ENCODE measurements around the gene TMSB4X. TPM values are rescaled to one million over a fixed set of nuclear protein-coding genes. Genes with fewer than 3 reads are reported as not detected.
"Not testable (repeated sequence)": the region's sequence is repeated elsewhere in the genome, so short reads cannot be mapped to it uniquely, and the experiment has no call there.

TMSB4X gene
- total RNA-seq, result 2,306 and 4,478 TPM in 2 replicates
- polyA plus RNA-seq (2012), result 5,381 TPM

DNA sequence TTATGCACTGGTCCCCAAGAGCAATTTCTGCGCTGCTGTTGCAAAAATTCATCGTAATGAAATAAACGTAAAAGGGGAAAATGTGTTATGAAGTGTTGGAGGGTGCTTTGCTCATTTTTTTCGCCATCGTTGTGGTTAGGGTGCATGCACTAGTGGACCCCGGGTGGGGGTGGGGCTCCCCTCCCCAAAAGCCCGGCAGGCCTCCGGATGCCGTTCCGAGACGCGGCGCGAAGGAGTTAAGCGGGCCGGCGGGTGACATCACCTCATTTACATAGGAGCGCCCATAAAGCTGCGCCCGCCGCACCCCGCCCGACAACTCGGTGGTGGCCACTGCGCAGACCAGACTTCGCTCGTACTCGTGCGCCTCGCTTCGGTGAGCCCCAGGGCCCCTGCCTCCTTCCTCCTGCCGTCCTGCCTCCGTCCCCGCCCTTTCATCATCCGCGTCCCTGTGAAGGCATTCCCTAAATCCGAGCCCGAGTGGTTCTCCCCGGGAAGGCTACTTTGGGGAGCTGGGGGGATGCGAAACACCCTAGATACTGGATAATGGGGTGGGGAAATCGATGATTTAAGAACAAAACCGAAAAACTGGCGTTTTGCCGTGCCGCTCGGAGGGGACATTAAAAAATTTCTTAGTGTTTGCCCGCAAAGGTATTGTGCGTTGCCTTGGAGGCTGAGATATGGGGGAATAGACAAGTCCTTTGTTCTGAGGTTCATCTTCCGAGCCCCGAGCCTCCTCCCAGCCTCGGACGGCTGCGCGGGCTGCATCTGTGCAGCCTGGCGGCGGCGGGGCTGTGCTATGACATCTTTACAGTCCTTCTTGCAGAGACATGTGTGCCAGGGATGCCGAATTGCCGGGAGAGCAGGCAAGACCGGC lies at the start of gene TMSB4X:
TMSB4X (plus strand) TSS at position 315 of the 874 bp plus-strand sequence.
- DNase-seq (ENCODE audit: low read depth), result peak; percentile 85

DNA sequence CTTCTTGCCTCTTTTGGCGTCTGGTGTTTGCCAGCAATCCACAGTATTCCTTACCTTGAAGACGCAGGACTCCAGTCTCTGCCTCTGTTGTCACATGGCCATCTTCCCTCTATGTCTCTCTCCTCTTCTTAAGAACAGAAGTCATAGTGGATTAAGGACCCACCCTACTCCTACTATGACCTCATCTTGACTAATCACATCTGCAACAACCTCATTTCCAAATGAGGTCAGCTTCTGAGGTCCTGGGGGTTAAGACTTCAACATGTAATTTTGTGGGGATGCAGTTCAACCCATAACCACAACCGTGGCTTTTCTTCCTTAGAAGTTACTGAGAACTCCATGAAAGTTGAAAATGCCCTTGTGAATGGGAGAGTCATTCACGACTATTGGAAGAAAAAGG lies 45.2 kb upstream of the TMSB4X start:
- peak; percentile 17 for DNase-seq (ENCODE audit: low read depth)

DNA sequence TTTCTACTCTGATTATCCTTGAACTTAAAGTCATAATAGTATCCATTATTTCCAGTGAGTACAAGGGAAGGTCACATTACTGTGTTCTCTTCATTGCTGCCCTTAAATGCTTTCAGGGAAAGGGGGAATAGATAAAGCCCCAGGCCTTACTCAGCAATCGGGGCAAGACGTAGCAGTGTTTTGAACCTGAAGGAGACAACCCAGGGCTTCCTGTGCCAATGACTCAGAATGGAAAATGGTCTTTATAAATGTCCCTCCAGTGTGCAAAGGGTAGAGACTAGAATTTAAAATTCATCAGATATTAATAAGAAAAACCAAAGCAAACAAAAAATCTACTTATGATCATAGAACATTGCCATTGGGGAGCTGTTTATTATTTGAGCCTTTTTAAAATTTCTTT lies 44.8 kb upstream of the TMSB4X start:
- DNase-seq (ENCODE audit: low read depth), result no peak

DNA sequence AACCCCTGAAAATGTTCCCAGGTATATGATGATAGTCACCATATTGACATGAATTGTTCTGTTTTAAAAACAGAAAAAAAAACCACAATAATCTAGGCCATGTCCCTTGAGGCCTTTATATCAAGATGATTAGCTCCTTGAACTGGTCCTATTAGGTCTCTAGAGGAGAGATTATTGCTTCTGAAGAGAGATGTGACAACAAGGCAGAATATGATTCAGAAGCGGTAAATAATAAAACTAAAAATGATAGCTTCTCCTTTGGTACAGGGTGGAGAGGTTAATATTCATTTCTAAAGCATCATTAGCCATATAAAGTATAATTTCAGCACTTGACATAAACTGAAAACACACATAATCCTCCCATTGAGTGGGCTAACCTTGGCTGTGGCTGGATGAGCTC lies 42.7 kb upstream of the TMSB4X start:
- no peak for DNase-seq (ENCODE audit: low read depth)

DNA sequence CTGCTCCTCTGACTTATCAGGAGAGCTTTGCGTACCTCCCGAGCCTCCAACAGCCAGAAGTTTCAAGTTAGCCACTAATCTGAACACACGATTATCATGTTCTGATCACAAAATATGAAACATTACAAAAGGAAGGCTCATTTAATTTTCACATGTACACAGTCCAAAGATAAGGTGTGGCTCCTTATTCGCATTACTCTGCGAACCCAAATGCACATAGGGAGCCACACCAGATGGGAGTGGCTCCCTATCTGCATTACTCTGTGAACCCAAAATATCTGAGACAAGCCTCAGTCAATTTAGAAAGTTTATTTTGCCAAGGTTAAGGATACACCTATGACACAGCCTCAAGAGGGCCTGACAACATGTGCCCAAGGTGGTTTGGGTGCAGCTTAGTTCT lies 40.1 kb upstream of the TMSB4X start:
- no peak for DNase-seq (ENCODE audit: low read depth)

DNA sequence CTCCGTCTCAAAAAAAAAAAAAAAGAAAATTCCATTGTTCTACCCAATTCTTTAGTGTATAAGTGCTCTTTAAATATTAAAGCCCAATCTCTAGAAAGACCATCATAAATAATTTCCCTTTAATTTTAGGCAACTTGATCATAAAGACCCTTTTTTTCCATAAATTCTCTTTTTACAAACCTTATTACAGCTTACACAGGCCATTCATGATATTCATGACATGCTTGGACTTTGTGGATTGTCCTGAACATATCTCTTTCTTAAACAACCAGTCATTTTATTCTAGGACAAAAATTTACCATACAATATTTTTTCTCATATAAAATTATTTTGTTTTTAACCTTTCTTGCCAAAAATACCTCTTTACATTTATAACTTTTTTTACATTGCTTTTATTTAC lies 38.0 kb upstream of the TMSB4X start:
- DNase-seq (ENCODE audit: low read depth), result no peak

DNA sequence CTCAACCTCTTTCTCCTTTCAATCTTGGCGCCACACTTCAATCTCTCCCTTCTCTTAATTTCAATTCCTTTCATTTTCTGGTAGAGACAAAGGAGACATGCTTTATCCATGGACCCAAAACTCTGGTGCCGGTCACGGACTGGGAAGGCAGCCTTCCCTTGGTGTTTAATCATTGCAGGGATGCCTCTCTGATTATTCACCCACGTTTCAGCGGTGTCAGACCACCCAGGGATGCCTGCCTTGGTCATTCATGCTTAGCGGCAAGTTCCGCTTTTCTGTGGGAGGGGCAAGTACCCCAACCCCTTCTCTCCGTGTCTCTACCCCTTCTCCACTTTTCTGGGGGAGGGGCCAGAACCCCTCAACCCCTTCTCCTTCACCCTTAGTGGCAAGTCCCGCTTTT lies 34.4 kb upstream of the TMSB4X start:
- DNase-seq (ENCODE audit: low read depth), result not testable (repeated sequence)

DNA sequence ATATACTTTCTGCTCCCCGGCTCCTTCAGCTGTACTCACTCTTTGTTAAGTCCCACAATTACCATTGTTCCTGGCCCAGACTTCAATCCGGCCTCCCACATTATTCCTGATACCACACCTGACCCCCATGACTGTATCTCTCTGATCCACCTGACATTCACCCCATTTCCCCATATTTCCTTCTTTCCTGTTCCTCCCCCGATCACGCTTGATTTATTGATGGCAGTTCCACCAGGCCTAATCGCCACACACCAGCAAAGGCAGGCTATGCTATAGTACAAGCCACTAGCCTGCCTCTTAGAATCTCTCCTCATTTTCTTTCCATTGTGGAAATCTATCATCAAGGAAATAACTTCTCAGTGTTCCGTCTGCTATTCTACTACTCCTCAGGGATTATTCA lies 31.3 kb upstream of the TMSB4X start:
- not testable (repeated sequence) for DNase-seq (ENCODE audit: low read depth)

DNA sequence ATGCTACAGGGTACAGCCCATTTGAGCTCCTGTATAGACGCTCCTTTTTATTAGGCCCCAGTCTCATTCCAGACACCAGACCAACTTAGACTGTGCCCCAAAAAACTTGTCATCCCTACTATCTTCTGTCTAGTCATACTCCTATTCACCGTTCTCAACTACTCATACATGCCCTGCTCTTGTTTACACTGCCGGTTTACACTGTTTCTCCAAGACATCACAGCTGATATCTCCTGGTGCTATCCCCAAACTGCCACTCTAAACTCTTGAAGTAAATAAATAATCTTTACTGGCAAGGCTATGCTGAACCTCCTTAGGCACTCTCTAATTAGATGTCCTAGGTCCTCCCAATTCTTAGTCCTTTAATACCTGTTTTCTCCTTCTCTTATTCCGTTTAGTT lies 30.5 kb upstream of the TMSB4X start:
- DNase-seq (ENCODE audit: low read depth), result not testable (repeated sequence)

DNA sequence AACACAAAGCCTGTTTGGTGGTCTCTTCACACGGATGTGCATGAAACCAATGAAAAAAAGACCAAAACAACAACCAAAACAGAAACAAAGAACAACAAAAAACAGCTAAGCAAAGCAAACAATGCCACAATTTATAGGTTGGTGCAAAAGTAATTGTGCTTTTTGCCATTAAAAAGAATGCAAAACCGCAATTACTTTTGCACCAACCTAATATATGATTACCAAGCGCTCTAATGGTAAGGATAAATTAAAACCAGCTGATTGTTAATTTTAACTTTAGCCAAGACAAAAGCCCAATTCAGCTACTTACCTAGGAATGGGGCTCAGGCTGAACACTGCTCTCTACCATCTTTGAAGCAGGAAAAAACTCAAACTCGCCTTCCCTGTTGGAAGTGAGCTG lies 29.4 kb upstream of the TMSB4X start:
- DNase-seq (ENCODE audit: low read depth), result no peak

DNA sequence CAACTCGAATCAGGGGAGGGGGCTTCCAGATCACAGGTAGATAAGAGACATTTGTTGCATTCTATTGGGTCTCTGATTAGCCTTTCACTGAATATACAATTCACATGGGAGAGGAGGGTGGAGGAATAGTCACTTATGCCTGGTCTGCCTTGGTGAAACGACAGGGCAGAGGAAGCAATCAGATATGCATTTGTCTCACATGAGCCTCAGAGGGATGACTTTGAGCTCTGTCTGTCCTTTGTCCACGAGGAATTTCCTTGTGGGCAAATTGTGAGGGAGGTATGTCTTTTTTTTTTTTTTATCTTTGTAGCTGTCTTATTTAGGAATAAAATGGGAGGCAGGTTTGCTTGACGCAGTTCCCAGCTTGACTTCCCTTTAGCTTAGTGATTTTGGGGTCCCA lies 28.5 kb upstream of the TMSB4X start:
- no peak for DNase-seq (ENCODE audit: low read depth)

DNA sequence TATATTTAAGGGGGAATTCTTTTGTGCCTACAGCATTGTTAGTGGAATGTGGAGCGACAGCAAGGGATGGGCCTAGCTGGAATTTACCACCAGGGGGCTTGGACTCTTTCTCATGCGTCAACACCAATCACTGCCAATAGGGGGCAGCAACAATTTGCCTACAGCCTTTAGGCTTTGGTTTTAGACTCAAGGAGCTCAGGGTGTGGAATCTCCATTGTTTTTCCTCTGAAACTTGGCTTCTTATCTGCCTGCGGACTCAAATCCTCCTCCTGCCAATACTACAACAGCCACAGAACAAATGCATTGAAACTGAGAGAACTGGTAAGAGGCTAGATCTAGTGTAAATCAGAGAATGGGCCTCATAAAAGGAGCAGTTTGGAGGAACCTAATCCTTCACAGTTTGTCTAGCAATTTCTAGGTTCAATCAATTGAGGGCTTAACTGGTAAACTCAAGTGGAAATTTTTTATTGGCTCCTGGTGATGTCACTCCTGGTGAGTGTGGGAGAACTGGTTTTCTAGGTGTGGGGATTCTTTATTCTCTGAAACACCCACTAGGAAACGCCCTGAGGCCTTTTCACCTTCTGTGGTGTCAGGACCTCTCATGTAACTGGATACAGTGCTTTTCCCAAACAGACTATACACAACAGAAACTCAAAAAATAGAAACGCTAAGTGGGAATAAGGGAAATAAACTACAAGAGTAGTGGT lies 27.9 kb upstream of the TMSB4X start:
- peak; percentile 91 for DNase-seq (ENCODE audit: low read depth)

DNA sequence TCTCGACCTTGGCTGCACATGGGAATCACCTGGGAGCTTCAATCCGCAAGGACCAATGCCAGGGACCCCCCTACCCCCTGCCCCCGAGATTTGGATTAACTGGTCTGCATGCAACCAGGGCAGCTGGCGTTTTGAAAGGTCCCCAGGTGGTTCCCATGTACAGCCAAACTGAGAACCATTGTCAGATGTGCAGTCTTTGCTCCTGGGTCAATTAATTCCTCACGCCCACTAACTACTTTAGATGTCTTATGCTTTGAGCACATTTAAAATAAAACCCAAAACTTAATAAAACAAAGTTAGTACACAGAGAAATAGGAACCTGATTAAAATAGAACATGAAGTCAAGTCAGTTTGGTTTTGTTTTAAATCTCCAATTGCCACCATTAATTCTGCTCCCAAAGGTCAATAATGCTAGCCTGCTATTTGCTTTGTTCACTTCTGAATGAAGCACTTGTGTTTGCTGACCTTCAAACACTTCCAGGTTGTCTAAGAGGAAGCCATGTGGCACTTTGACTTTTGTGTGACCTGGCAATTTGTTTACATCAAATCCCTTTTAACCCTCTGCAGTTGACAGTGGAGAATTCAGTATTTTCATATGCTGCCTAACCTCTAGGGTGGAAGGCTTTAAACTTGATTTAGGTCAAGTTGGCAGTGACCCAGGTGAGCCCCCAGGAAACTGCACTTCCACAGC lies 27.2 kb upstream of the TMSB4X start:
- no peak for DNase-seq (ENCODE audit: low read depth)

DNA sequence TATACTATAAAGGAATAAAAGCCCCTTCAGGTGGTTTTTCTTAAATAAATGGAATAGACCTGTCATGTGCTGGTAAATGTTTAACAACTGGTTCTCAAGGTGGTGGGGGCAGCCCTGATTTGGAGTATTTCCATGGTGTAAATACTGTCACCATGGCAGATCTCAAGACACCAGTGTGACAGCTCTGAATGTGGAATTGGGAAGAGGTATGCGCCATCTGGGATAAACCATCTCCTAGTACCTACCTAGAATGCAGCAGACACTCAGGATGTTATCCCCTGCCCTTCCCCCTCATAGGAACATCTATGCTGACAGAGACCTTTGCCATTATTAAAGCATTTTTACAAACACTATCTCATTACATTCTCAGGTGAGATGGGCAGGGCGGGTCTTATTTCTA lies 26.4 kb upstream of the TMSB4X start:
- no peak for DNase-seq (ENCODE audit: low read depth)

DNA sequence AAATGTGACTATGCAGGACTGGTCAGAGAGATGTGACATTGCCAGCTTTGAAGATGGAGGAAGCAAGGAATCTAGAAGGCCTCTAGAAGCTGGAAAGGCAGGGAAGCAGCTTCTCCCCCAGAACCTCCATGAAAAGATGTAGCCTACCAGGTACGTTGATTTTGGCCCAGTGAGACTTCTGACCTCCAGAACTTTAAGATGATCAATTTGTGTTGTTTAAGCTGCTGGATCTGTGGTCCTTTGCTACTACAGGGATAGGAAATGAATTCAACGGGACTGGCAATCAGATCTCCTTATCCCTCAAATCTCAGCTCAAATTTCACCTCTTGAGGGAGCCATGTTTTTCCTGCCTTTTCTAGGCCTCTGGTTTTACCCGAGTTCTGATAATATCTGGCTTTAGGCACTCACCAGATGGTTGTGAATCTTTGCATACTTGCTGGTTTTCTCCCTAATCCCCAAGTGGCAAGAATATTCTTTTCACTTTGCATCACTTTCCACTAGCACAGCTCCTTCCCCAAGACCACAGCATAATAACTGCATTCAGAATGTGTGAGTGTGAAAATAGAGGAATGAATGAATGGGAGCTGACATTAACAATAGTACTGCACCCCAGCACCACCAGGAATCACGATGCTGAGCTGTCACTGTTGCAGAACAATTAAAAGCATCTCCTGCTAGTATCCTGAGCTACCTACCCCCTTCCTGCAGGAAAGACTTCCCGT lies 25.5 kb upstream of the TMSB4X start:
- peak; percentile 40 for DNase-seq (ENCODE audit: low read depth)

DNA sequence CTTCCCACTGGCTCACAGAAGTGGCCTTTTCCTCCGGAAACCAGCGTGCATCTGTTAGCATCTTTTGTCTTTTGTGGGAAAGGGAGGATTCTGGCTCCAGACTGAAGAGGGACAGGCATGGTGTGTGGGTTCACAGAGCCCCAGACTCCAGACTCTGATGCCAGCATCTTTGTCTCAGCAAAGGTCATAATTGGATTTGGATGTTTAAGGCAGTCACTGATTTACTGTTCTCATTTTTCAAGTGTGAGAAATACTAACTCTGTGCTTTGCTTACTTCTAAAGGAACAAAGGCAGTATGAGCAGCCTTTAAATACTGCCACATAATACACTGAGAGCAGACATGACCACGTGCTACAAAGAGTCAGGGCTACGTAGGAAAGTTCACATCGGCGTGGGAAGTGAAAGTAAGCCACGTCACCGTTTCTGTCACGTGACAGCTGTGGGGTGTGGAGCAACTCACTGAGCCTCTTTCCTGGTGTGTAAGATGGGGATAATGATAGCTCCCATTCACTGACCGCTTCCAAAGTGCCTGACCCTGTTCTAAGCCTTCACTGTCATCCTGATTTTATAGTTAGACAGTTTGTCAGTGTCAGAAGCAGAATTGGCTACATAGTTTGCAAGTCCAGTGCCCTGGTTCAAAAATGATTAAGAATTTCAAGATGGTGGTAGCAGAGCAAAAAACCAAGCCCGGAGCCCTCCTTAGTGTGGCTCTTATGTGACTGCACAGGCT lies 24.8 kb upstream of the TMSB4X start:
- DNase-seq (ENCODE audit: low read depth), result peak; percentile 82

DNA sequence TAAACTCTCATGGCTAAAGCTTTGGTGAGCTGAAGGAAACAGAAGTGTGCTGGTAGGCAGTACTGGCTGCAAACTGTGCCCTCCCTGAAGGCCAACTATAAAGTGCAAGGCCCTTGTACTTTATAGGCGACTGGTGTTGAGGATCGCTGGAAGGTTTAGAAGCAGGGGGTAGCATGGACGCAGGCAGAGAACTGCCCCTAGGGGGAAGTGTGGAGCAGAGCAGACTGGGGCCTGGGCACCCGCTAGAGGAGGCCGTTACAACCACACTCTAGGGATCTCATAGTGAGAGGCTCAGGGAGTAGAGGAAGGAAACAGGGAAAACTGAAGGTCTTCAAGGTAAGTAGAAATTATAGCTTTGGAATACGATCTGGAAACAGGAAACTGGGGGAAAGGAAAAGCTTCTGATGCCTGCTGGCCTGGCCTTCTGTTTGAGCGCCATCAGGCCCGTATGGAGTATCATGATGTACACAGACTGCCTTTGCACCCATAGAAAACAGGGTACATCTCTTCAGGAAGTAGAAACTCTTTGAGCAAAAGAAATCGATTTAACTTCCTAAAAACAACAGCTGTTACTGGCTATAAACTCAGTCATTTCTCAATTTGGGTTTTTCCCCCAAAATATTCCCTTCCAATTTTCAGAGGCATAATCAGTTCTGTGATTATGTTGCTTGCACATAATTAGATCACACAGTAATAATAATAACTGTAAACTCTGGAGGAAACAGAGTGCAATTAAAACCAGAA lies 23.9 kb upstream of the TMSB4X start:
- no peak for DNase-seq (ENCODE audit: low read depth)

DNA sequence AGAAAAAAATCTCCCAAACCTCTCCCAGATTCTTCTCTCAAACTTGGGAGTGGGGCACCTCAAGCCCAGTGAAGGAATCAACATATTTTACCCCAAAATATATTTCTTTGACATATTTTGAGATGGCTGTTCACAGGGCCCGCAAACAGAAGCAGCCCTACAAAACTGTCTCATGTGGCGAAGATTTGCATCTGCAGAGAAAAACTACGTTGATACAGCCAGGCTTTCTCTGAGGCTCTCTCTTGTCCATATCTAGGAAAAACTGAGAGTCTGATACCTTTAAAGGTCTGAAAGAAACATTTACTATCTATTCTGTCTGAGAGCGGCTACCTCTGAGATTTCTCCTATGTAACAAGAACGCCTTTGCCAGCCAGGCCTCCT lies 23.3 kb upstream of the TMSB4X start:
- DNase-seq (ENCODE audit: low read depth), result no peak

DNA sequence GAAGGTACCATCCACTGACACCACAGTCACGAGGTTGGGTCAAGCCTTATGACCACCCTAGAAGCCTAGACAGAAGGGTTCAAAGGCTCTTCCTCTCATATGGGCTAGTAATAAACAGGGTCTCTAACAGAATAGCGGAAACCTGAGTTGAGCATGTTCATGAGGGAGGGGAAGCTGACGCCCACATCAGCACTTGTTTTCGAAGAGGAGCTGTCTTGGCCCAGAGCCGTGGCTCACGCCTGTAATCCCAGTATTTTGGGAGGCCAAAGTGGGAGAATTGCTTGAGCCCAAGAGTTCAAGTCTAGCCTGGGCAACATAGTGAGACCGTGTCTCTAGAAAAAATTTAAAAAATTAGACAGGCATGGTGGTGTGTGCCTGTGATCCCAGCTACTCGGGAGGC lies 21.5 kb upstream of the TMSB4X start:
- no peak for DNase-seq (ENCODE audit: low read depth)

DNA sequence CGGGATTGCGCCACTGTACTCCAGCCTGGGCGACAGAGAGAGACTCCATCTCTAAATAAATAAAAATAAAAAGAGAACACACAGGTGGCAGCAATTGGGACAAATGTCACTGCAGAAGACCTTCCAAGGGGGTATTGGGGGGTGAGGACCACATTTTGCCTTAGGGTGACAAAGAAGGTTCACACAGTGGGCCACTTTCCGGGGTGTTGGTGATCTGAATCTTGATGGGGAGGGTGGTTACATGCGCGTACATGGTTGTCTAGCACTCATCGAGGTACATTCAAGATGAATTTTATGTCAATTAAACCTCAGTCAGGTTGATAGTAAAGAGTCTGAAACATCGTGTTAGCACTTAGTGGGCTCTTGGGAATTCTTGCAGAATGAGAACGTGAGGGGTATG lies 20.5 kb upstream of the TMSB4X start:
- DNase-seq (ENCODE audit: low read depth), result no peak
